T-helper 1 cell (primary cell): ENCODE results near the gene NOC3L.
"Not testable (repeated sequence)": the region's sequence is repeated elsewhere in the genome, so short reads cannot be mapped to it uniquely, and the experiment has no call there.

Source experiments
- DNase-seq, 5 donors: peaks; one replicate each; pipeline ENCODE4 v3.0.0-alpha.2; 2012 to 2020

The NOC3L gene

GRCh38 chr10:94358480-94358879, 4.3 kb downstream of the NOC3L start:
- no peak for DNase-seq

DNA sequence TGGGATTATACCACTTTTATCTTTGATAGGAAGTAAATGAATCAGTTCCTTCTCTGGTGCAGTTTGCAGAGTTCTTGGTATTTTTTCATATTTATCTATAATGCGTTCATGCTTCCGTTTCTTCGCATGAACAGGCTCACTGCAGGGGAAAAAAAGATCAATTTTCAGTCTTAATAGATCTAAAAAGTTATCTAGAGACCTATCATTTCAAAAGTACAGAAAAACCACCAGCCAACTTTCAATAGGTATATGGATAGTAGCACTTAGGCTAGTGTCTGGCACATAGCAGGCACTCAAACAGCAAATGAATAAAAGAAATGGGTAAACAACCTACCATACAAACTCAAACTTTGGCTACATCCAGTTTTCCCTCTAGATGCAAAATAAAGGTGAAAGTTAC, 5.5 kb downstream of the NOC3L start:
- peak in 1 of 5 donors; percentile 44 for DNase-seq

DNA sequence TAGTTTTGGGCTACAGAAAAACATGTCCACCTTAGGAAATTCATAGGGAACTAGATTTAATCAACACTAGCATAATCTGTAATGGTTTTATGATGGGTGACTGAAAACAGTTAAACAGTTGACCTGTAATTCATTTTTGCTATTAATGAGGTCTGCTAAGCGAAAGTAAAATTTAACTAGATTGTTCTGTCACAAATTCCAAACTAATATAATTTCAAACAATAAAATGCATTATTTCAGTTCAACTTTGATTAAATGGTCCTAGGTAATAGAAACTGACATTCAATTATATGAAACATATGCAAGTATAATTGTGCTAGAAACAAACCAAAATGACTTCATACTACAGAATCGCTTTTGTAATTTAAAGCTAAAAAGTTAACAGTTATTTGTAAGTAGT, 6.9 kb downstream of the NOC3L start:
- no peak for DNase-seq

GRCh38 chr10:94353336-94353735, 9.4 kb downstream of the NOC3L start:
- DNase-seq: no peak

DNA sequence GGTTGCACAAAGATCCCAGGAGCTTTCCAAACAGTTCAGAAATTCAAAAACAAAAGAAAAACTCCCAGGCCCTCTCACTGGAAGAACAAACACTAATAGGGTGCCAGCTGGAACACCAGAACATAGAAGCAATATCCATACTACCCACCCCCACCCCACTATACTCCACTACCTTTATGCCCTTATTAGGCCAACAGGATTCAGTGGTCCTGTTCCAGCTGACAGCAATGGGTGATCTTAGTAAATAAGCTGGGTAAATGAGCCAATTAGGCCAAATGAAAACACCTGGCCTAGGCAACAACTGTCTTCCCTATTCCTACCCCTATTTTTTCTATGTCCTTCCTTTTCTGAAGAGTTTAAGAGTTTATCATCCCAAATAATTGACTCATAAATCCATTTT, 11.7 kb downstream of the NOC3L start:
- no peak for DNase-seq

DNA sequence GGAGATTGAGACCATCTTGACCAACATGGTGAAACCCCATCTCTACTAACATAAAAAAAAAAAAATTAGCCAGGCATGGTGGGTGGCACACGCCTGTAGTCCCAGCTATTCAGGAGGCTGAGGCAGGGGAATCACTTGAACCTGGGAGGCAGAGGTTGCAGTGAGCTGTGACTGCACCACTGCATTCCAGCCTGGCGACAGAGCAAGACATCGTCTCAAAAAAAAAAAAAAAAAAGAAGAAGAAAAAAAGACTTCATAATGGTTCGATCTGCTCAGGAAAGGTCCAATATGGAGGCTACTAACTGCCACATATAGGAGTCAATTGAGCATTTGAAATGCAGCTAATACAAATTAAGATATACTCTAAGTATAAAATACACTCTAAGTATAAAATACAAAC, 12.2 kb downstream of the NOC3L start:
- DNase-seq: not testable (repeated sequence)

DNA sequence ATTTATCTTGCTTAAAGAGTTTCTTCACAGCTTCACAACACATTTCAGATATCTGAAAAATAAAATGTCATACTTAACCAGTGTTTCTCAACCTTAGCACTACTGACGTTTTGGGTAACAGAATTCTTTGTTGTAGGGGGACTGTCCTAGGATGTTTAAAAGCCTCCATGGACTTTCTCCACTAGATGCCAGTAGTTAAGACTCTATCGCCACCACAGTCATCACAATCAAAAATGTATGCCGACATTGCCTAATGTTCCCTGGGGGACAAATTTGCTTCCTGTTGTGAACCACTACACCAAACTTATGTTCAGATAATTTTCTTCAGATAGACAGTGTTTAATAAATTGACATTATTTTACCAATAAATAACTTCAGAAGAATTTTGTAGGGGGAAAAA, 13.4 kb downstream of the NOC3L start:
- no peak for DNase-seq

- no peak for DNase-seq
These were observed 18.1 kb downstream of the NOC3L start for GRCh38 chr10:94344522-94345122.

- DNase-seq: no peak
These were observed 19.6 kb downstream of the NOC3L start for GRCh38 chr10:94343151-94343550.

- no peak for DNase-seq
These were observed 27.9 kb downstream of the NOC3L start for GRCh38 chr10:94334857-94335256.

DNA sequence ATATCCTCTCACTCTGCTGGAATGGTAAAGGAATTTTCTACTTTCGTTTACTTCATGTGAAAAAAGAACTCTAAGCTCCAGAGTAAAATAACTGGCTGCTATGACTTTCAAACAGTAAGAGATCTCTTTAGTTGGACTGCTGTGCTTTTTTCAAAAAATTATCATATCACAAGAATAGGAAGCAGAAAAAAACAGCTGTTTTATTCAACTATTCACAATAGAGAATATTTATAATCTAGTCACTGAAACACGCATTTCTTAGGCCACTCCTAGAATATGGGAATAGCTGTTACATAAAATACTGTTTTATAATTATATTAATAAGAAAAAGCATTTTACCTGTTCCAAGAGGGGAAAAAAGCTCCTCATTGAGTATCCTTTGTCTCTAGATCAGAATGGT, 29.7 kb downstream of the NOC3L start:
- no peak for DNase-seq

GRCh38 chr10:94328613-94329012, 34.1 kb downstream of the NOC3L start:
- no peak for DNase-seq

DNA sequence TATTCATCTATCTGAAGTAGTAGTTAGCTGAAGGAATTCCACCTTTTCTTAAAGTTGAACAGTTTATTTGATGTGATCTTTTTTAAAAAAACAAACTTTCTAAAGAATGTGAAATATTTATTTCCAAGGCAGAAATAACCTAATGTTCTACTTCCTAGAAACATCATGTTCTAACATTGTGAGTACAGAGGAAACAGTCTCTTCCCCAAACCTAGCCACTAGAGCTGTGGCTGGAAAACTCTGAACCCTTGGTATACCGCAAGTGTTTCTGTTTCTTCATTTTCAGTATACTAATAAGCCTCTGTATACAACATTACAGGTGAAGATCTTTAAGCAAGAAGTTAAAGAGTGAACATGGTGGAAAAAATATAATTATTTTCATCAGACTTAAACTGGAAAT, 35.1 kb downstream of the NOC3L start:
- DNase-seq: no peak

GRCh38 chr10:94324609-94325233, 38.0 kb downstream of the NOC3L start:
- DNase-seq: no peak

- DNase-seq: peak; percentile 24 to 54 (median 39)
These were observed 42.3 kb downstream of the NOC3L start for GRCh38 chr10:94320285-94320914.

DNA sequence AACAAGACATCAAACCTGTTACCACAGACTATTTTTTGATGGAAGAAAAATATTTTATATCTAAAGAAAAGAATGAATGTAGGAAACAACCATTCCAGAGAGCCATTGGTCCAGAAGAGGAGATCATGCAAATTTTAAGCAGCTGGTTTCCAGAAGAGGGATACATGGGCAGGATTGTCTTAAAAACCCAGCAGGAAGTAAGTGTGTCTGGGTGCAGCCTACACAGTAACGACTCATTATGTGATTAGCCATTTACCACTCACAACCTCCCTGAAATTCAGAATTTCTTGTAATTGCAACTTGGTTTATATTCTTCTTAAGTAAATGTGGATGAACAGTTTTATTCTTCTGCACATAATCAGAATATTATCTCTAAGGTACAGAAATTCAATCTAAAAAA, 46.2 kb downstream of the NOC3L start:
- no peak for DNase-seq

- DNase-seq: no peak
These were observed 46.7 kb downstream of the NOC3L start for GRCh38 chr10:94315975-94316464.

GRCh38 chr10:94315024-94315451, 47.7 kb downstream of the NOC3L start:
- DNase-seq: no peak

DNA sequence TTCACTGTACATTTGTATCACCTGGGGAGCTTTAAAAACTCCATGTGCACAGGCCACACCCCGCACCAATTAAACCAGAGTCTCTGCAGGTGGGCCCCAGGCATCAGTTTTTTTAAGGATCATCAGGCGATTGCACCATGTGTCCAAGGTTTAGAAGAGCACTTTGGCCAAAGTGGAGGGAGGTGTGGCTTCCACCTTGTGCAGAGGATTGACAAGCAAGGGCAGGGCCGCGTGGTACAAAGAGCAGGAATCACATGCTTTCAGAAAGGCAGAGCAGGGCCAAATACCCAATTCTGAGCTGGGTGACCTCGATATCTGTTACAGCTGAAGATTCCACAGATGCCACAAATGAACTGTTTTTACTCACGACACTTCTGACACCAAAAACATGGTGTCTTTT, 52.4 kb downstream of the NOC3L start:
- no peak for DNase-seq

DNA sequence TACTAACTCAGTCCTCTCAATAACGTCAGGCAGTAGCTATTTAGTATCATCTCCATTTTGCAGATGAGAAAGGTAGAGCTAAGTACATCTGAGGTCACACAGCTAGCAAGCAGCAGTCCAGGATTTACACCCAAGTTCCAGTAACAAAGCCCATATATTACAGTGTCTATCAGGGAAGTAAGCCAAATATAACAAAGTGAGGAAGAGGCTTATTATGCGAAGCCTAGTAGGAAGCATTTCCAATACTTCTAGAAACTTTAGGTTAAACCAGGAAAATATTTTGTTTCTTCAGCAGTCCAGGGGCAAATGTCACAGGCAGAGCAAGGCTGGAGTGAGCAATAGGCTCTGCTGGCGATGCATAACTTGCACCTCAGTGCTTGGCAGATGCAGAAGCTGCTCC, 53.9 kb downstream of the NOC3L start:
- no peak for DNase-seq

DNA sequence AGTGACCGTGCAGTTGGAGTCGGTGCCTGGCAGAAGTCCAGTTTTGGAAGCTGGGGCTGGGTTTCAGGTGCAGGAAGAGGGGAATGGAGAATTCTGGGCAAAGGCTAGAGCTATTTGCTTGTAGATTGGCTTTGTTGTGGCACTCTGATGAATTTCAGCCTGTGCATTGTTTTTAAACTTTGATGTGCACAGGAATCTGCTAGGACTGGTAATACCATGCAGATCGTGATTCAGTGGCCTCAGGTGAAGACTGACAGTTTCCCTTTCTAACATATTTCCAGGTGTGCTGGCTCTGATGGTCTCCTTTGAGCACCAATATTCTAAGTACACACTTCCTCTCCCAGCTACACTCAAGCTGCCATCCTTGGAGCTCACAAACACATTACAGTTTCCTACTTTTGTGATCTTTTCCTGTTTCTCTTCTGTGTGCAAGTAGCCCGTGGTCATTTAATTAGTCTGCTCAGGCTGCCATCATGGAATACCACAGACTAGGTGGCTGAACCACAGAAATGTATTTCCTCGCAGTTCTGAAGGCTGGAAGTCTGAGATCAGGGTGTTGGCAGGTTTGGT, 55.6 kb downstream of the NOC3L start:
- DNase-seq: no peak

DNA sequence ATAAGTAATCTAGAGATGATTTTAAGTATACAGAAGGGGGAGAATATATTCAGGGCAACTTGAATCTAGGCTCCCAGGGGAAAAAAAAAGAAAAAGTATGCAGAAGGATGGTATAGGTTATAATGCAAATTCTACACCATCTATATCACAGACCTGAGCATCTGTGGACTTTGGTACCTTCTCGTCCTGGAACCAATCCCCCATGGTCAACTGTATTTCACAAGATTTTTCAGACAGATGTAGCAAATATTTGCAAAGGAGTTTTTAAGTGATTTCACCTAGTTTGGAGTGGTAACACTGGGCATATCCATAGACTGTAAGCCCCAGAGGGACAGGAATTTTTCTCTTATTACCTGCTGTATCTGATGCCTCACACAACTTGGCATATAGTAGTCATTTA, 58.8 kb downstream of the NOC3L start:
- DNase-seq: no peak

DNA sequence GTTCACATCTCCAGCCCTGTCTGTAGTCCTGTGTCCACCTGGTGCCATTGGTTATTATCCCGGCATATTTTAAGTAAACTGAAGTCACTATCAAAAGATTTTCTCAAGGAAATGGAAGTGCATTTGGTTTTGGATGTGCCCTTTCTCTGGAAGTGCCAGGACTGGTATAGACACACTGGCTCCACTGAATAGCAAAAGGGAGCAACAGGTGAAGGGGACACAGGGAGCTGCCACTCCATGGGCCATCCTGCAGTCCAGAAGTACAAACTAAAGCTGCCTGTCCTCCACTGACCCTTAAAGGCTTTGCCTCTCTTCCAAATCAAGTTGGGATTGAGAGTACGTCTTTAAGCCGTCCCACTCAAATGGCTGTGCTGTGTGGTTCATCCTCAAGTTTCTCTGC, 62.7 kb downstream of the NOC3L start:
- no peak for DNase-seq

DNA sequence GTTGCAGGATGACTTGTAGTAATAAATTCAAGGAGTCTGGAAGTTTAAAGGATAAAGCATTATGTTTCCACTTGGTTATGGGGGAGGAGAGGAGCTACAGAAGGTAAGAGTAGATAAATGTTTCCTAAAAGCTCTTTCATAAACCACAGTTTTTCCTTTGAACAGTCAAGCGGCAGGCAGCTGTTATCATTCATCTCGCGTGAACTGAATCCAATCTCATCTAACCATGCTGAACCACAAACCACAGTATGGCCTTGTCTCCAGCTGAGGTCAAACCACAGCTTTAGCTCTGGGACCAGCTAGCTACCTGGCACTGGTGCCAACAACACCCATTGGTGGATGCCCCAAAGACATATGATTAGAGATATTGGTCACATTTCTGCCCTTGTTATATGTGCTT, 63.3 kb downstream of the NOC3L start:
- DNase-seq: peak in 1 of 5 donors; percentile 63
